Right cardiac atrium (tissue), 5 donors: Measurements from ENCODE around the gene SEMA6B. TPM values are rescaled to one million over a fixed set of nuclear protein-coding genes. Genes with fewer than 3 reads are reported as not detected.
A peak's percentile ranks its signal among the peaks of the same experiment; 100 is the strongest.

Experiments used
- ATAC-seq, 2 donors: fragments of 200-7000 bp; cut with Tn5 transposase; one replicate each; pipeline versions ENCODE4 v1.8.0 to v1.9.1; 2020; ENCODE audit warnings: moderate library complexity in 2 of 2, mild to moderate bottlenecking in 1 of 2
- DNase-seq, 3 donors: peaks; one replicate each; pipeline ENCODE4 v3.0.0-alpha.2; 2020
- H3K27ac ChIP-seq: one replicate; pipeline ENCODE4 v1.5.1; 2013; ENCODE audit warnings: mild to moderate bottlenecking, low read length, control low read depth, moderate library complexity
- H3K27me3 ChIP-seq: one replicate; pipeline ENCODE4 v1.6.1; 2013; ENCODE audit not compliant: control insufficient read depth, insufficient read depth
- H3K4me1 ChIP-seq: one replicate; pipeline ENCODE4 v1.6.1; 2013; ENCODE audit warnings: low read length; ENCODE audit not compliant: control insufficient read depth, insufficient read depth
- H3K4me3 ChIP-seq: one replicate; pipeline ENCODE4 v1.5.1; 2013; ENCODE audit warnings: low read length, control low read depth
- H3K9me3 ChIP-seq: one replicate; pipeline ENCODE4 v1.6.1; 2013; ENCODE audit warnings: low read length; ENCODE audit not compliant: control insufficient read depth
- WGBS: extraction: QIAGEN DNeasy Blood & Tissue Kit; methylation state at CpG from one replicate; pipeline ENCODE4 v1.1.7; 2013; 5-methylcytosine and 5-hydroxymethylcytosine counted together
- intact Hi-C, 4 donors: fragments of 100-400 bp; cut with DNase I; formaldehyde crosslinking; loops; one replicate each; pipeline versions ENCODE4 v1.11.0 to v1.14.0; 2022 to 2023
- polyA plus RNA-seq: library from polyadenylated mRNA; stranded (reverse); fragments of 200-250 nt; gene quantifications from one replicate; pipeline ENCODE4 v1.2.3, GENCODE V29; 2013
- total RNA-seq, 4 donors: library from RNA; stranded (reverse); fragmentation: NEBNext Ultra II Directional; extraction: Animal tissue kit (Norgen Biotek cat#: 25700); gene quantifications; one replicate each; pipeline ENCODE4 v1.2.1, GENCODE V29; 2021
- donor health status: healthy with polysubstance abuse.
- donor health status: DM: no; HTN: yes; CAD: no.
- donor health status: DM: no; HTN: no; CAD: no.
- donor health status: DM: no; HTN: yes; CAD: no; lungs with severe emphysema.
- donor health status: DM: yes; HTN: yes; CAD: no.

Gene SEMA6B
- total and polyA plus RNA-seq, 5 donors, result 4.2 to 11.5 (median 8.9) TPM

DNA sequence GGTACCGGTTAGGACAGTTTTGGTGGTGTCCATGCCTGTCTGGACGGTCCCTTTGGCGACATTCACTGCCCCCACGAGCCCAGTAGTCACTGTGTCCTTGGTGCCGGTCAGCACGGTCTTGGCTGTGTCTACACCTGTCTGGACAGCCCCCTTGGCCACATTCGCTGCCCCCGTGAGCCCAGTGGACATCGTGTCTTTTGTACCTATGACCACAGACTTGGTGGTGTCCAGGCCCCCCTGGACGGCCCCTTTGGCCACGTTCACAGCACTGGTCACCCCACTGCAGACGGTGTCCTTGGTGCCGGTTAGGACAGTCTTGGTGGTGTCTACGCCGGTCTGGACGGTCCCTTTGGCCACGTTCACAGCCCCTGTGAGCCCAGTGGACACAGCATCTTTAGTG is 47.4 kb downstream of the SEMA6B start:
- DNase-seq (peak in 1 of 3 donors; percentile 26), ATAC-seq (no peak)
- Histone ChIP-seq H3K4me3 (no peak overlapping the region), H3K4me1 (no peaks in the 10 kb centered on the region), H3K27ac (no peak overlapping the region), H3K9me3 (no peaks in the 10 kb centered on the region), H3K27me3 (no peaks in the 10 kb centered on the region)
- intact Hi-C loops, result no loop called here
- 94% methylated on average over 17 of the region's 17 CpGs for WGBS

DNA sequence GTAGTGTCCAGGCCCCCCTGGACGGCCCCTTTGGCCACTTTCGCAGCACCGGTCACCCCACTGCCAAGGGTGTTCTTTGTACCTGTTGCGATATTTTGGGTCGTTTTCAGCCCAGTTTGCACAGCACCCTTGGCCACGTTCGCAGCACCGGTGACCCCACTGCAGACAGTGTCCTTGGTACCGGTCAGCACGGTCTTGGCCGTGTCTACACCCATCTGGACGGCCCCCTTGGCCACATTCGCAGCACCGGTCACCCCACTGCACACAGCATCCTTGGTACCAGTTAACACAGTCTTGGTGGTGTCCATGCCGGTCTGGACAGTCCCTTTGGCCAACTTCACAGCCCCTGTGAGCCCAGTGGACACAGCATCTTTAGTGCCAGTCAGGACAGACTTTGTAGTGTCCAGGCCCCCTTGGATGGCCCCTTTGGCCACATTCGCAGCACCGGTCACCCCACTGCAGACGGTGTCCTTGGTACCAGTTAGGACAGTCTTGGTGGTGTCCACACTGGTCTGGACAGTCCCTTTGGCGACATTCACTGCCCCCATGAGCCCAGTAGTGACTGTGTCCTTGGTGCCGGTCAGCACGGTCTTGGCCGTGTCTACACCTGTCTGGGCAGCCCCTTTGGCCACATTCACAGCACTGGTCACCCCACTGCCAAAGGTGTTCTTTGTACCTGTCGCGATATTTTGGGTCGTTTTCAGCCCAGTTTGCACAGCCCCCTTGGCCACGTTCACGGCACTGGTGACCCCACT is 48.0 kb downstream of the SEMA6B start:
- DNase-seq, result no peak
- Histone ChIP-seq H3K27ac (no peak overlapping the region), H3K4me1 (no peaks in the 10 kb centered on the region), H3K27me3 (no peaks in the 10 kb centered on the region), H3K4me3 (no peak overlapping the region), H3K9me3 (no peaks in the 10 kb centered on the region)
- intact Hi-C loops, result no loop called here
- peak in 1 of 2 donors; percentile 18 for ATAC-seq
- 88% methylated on average over 27 of the region's 27 CpGs for WGBS

DNA sequence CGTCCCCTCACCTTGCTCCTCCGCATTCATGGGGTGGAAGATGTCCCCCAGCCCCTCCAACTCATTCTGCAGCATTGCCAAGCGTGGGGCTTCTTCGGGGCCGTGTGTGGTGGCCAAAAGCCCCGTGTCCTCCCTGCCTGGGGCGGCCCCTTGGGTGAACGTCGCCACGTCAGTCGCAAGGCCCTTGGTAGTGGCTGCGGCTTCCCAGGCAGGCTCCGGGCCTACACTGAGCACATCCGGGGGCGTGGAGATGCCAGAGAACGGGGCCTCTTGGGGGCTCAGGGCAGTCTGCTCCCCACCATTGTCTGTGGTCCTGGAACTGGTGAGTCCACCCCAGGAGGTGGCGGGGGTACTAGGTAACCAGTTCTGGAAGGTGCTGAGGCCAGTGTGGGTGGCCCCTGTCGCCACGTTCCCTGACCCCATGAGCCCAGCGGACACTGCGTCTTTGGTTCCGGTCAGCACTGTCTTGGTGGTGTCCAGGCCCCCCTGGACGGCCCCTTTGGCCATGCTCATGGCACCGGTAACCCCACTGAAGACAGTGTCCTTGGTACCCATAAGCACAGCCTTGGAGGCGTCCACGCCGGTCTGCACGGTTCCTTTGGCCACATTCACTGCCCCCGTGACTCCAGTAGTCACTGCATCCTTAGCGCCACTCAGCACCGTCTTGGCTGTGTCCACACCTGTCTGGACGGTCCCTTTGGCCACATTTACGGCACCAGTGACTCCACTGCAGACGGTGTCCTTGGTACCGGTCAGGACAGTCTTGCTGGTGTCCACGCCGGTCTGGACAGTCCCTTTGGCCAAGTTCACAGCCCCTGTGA is 48.8 kb downstream of the SEMA6B start:
- H3K9me3 ChIP-seq, result no peaks in the 10 kb centered on the region
- H3K27ac ChIP-seq, result no peak overlapping the region
- H3K4me1 ChIP-seq, result no peaks in the 10 kb centered on the region
- DNase-seq, result peak in 1 of 3 donors; percentile 24
- no peak overlapping the region for H3K4me3 ChIP-seq
- intact Hi-C loops, result no loop called here
- peak; percentile 3 to 7 for ATAC-seq
- H3K27me3 ChIP-seq, result no peaks in the 10 kb centered on the region
- 86% methylated on average over 37 of the region's 37 CpGs for WGBS

DNA sequence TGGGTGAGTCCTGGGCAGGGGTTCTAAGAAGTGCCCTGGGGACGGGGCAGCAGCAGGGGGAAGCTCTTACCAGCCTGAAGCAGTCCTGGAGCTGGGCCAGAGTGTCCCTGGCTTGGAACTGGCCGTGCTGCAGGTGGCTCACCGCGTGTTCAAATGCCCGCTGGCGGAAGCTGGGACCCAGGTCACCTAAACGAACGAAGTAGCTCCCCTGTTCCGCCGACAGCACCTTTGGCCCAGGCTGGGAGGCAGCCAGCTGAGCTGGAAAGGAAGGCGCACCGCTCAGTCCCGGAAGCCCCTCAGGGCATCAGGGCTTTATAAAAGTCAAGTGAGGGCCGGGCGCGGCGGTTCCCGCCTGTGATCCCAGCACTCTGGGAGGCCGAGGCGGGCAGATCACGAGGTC is 50.8 kb downstream of the SEMA6B start:
- H3K27me3 ChIP-seq, result no peaks in the 10 kb centered on the region
- DNase-seq (no peak), ATAC-seq (no peak)
- H3K27ac ChIP-seq, result no peak overlapping the region
- no peaks in the 10 kb centered on the region for H3K9me3 ChIP-seq
- intact Hi-C loops, result no loop called here
- H3K4me1 ChIP-seq, result no peaks in the 10 kb centered on the region
- no peak overlapping the region for H3K4me3 ChIP-seq
- WGBS, result 89% methylated on average over 21 of the region's 21 CpGs

DNA sequence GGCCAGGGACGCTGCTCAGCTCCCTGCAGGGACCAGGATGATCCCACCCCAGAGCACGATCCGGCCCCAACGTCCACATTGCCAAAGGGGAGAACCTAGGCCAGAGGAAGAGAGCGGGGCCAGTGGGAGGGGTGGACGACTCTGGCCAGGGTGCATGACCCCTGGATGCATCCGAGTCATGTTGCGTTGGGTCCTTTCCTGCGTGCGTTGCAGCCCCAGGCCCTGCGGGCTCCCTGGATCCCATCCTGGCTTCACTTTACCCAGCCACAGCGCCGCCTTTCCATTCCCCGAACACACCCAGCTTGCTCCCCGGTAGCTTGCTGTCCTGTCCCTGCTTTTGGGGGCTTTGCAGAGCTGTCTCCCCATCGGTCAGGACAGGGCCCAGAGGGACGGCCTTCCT is 51.7 kb downstream of the SEMA6B start:
- DNase-seq, result no peak
- no peaks in the 10 kb centered on the region for H3K9me3 ChIP-seq
- 75% methylated on average over 17 of the region's 17 CpGs for WGBS
- intact Hi-C loops, result no loop called here
- no peak for ATAC-seq
- H3K4me1 ChIP-seq, result no peaks in the 10 kb centered on the region
- no peak overlapping the region for H3K4me3 ChIP-seq
- no peak overlapping the region for H3K27ac ChIP-seq
- no peaks in the 10 kb centered on the region for H3K27me3 ChIP-seq

DNA sequence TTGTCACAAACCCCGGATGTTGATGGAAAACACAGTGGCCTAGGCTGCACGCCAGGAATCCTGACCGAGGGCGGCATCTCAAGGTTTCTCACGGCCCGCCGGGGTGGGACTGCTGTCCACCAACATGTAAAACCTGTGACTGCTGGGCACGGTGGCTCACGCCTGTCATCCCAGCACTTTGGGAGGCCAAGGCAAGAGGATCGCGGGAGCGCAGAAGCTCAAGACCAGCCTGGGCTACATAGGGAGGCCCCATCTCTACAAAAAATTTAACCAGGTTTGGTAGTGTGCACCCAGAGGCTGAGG is 52.4 kb downstream of the SEMA6B start:
- ATAC-seq, result no peak
- DNase-seq, result no peak
- no peaks in the 10 kb centered on the region for H3K27me3 ChIP-seq
- H3K27ac ChIP-seq, result no peak overlapping the region
- intact Hi-C loops, result no loop called here
- H3K4me1 ChIP-seq, result no peaks in the 10 kb centered on the region
- 75% methylated on average over 12 of the region's 12 CpGs for WGBS
- H3K4me3 ChIP-seq, result no peak overlapping the region
- H3K9me3 ChIP-seq, result no peaks in the 10 kb centered on the region

DNA sequence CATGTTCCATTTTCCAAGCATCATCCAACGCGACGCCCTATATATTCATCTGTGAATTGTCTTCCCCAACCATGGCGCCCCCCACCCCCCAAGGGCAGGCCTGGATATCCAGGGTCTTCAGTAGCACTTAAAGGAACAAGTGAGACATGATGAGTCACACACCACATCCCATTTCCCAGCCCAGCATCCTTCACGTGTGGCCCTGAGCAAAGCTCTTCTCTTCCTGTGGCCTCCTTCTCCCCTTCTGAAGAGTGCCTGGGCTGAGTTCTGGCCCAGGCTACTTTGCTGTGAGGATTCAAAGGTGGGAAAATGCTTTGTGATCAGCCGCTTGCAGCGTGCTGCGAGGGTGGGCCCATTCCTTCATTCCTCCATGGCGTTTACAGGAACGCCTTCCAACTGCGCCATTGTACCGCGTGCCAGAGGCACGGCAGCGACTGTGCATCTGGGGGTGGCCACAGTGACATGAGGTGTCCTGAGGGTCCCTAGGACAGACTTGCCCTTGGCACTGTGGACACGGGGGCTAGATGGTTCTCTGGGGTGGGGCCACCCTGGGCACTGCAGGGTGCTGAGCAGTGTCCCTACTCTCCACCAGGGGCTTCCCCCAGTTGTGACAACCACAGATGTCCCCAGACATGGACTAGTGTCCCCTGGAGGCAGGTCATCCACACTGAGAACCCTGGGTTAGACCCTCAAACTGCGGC is 52.9 kb downstream of the SEMA6B start:
- no peak overlapping the region for H3K4me3 ChIP-seq
- no peaks in the 10 kb centered on the region for H3K4me1 ChIP-seq
- DNase-seq (no peak), ATAC-seq (no peak)
- H3K27ac ChIP-seq, result no peak overlapping the region
- WGBS, result 85% methylated on average over 17 of the region's 17 CpGs
- no peaks in the 10 kb centered on the region for H3K27me3 ChIP-seq
- no peaks in the 10 kb centered on the region for H3K9me3 ChIP-seq
- intact Hi-C loops, result no loop called here

DNA sequence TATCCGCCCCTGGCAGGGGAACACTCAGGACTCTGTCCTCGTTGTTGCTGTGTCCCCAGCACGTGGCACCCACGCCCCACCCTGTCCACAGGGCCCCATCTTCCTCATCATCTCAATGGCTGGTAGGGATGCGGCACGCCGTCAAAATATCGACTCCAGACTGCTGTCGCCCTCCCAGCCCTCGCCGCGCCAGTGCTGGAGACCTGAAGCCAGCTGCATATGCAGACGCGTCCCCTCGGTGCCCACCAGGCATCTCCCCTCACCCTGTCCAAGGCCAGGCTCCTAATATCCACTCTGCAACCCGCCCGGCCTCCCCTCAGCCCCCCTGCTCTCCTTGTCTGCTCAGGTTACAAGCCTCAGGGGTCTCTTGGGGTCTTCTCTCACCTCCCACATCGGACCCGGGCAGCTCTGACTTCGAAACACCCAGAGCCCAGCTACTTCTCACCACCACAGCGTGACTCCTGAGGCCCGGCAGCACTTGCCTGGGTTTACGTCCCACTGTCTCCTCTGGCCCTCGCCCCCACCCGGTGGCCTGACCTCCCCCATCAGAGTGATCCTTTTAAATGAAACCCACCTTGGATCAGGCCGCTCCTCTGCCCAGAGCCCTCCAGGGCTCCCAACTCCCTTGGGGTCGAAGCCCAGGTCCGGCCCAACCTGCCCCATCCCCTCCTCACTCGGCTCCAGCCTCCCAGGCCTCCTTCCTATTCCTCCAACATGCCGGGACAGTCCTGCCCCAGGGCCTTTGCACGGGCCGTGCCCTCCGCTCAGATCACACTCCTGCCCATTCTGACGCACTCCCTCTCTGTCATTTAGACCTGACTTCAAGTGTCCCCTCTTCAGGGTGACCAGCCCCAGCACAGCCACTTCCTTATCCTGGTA is 53.7 kb downstream of the SEMA6B start:
- Histone ChIP-seq H3K27ac (no peak overlapping the region), H3K9me3 (no peaks in the 10 kb centered on the region), H3K27me3 (no peaks in the 10 kb centered on the region), H3K4me1 (no peaks in the 10 kb centered on the region), H3K4me3 (no peak overlapping the region)
- ATAC-seq, result no peak
- intact Hi-C loops, result no loop called here
- WGBS, result 94% methylated on average over 34 of the region's 34 CpGs
- DNase-seq, result no peak

DNA sequence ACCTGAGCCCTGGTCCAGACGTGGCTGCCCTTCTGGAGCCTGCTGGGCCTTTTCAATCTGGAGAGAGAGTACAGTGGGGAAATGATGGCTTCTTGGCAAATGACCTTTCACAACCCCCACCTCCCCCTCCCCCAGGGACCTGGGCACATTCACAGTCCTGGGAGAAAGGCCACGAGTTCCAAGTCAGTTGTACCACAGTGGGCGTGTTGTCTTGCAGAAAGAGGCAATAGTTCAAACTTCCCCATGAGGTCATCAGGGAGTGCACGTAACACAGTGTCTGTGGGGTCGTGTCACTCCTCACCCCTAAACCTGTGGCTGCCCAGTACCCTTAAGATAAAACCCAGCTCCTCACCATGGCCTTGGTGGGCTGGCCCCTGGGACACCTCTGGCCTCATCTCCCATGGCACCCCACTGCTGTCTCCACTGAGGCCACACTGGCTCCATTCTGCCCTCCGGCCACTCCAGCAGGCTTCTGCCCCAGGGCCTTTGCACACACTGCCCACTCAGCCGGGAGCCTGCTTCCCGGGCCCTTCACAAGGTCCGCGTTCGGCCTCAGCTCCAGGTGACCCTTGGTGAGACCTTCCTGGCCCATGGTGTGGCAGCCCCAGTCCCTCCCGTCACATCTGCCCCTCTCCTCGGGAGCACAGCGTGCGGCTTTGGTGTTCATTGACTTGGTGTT is 54.5 kb downstream of the SEMA6B start:
- intact Hi-C loops, result no loop called here
- no peaks in the 10 kb centered on the region for H3K27me3 ChIP-seq
- H3K4me1 ChIP-seq, result no peaks in the 10 kb centered on the region
- no peak for ATAC-seq
- DNase-seq, result peak in 1 of 3 donors; percentile 46
- no peaks in the 10 kb centered on the region for H3K9me3 ChIP-seq
- 76% methylated on average over 15 of the region's 15 CpGs for WGBS
- H3K4me3 ChIP-seq, result no peak overlapping the region
- H3K27ac ChIP-seq, result no peak overlapping the region

DNA sequence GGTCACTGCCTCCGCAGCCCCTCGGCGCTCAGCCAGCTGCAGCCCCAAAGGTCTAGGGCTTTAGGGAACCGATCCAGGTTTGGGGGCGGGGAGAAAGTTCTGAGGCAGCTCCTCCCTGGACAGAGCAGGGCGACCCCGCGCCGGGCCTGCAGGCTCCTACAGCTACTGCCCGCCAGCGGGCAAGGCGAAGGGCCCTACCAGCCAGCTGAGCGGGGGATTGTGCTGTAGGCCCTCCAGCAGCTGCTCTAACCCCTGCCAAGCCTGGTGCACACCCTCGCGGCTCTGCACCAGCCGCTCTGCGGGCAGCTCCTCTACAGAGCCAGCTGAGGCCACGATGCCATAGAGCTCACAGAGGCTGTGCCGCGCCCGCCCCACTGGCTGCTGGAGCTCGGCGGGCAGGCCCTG is 55.2 kb downstream of the SEMA6B start:
- ATAC-seq (no peak), DNase-seq (peak in 1 of 3 donors; percentile 71)
- Histone ChIP-seq H3K9me3 (no peaks in the 10 kb centered on the region), H3K27ac (no peak overlapping the region), H3K4me1 (no peaks in the 10 kb centered on the region), H3K27me3 (no peaks in the 10 kb centered on the region), H3K4me3 (no peak overlapping the region)
- WGBS, result 89% methylated on average over 23 of the region's 23 CpGs
- intact Hi-C loops, result no loop called here
